ENCODE data around the gene MRPS9.

DNA sequence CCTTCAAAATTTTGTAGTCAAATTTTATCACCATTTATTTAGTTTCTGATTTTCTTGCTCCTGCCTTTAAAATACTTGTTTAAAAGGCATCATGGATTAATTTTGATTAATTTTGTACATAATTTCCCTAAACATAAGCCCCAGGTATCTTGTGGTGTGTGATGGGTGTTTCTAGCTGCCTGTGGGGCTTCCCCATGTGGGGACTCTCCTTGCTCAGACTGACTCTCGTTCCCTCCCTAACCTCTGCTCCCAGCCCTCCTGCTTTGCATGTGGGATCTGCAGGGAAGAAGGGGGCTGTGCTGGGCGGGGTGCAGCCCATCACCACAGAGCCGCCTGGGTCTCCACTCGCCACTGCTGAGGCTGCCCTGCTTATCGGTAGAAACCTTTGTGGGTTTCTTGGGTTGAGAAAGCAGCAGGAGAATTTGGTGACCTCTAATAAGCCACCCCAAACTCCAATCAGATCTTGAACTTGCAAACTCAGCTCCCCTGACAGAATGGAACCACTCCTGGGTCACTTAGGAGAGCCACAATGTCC lies 72.5 kb downstream of the MRPS9 start:
- TF ChIP-seq, protein P1, sequence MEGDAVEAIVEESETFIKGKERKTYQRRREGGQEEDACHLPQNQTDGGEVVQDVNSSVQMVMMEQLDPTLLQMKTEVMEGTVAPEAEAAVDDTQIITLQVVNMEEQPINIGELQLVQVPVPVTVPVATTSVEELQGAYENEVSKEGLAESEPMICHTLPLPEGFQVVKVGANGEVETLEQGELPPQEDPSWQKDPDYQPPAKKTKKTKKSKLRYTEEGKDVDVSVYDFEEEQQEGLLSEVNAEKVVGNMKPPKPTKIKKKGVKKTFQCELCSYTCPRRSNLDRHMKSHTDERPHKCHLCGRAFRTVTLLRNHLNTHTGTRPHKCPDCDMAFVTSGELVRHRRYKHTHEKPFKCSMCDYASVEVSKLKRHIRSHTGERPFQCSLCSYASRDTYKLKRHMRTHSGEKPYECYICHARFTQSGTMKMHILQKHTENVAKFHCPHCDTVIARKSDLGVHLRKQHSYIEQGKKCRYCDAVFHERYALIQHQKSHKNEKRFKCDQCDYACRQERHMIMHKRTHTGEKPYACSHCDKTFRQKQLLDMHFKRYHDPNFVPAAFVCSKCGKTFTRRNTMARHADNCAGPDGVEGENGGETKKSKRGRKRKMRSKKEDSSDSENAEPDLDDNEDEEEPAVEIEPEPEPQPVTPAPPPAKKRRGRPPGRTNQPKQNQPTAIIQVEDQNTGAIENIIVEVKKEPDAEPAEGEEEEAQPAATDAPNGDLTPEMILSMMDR (conservative IDR thresholded peaks at IDR 0.05): no peak
- TF ChIP-seq ZFX (IDR thresholded peaks at IDR 0.05): no peak
